H1 (cell line): ENCODE data around the gene STRIT1. TPM values are rescaled to one million over a fixed set of nuclear protein-coding genes. Genes with fewer than 3 reads are reported as not detected.
A peak's percentile ranks its signal among the peaks of the same experiment; 100 is the strongest.

ENCODE experiments used
- CTCF ChIA-PET: fragments of 300-600 bp; sonication (Branson Sonifier 250); formaldehyde crosslinking; loops from one replicate; lab custom pipeline; 2021; ENCODE audit not compliant: partially characterized antibody; lab: Charles Lee
- POLR2A ChIA-PET: fragments of 300-600 bp; sonication (Branson Sonifier 250); formaldehyde crosslinking; loops from one replicate; lab custom pipeline; 2021; ENCODE audit warnings: inconsistent platforms; ENCODE audit not compliant: partially characterized antibody; lab: Charles Lee
- DNase-seq, 2 experiments: peaks; one replicate each; pipeline versions ENCODE4 v3.0.0 to v3.0.0-alpha.2; 2010 to 2022; ENCODE audit warnings: low spot score in 2 of 2, low read depth in 1 of 2, mixed read lengths in 1 of 2
- FAIRE-seq: peaks from 2 replicates; lab custom pipeline; 2011; peaks lifted over from hg19 to GRCh38; lab: Jason Lieb, UNC
- H2AFZ ChIP-seq: 2 replicates; pipeline ENCODE4 v1.8.1; 2012; ENCODE audit warnings: low read length, inconsistent platforms
- H2AK5ac ChIP-seq: 2 replicates; pipeline ENCODE4 v1.6.1; 2013; ENCODE audit warnings: low read depth, low read length
- H2BK120ac ChIP-seq: replicated peaks from 2 replicates; pipeline ENCODE3; 2013; ENCODE audit warnings: low read depth, low read length, inconsistent platforms
- H2BK12ac ChIP-seq: 2 replicates; pipeline ENCODE4 v1.6.1; 2013; ENCODE audit warnings: low read depth, low read length
- H2BK15ac ChIP-seq: 2 replicates; pipeline ENCODE4 v1.6.1; 2013; ENCODE audit warnings: low read length
- H2BK20ac ChIP-seq: 2 replicates; pipeline ENCODE4 v1.6.1; 2013; ENCODE audit warnings: low read length
- H2BK5ac ChIP-seq: 2 replicates; pipeline ENCODE4 v1.6.1; 2013; ENCODE audit warnings: low read depth, low read length
- H3K14ac ChIP-seq: 2 replicates; pipeline ENCODE4 v1.6.1; 2013; ENCODE audit warnings: inconsistent platforms; ENCODE audit not compliant: insufficient read length
- H3K18ac ChIP-seq: 2 replicates; pipeline ENCODE4 v1.6.1; 2013; ENCODE audit warnings: low read length; ENCODE audit errors: extremely low read depth
- H3K23ac ChIP-seq: 2 replicates; pipeline ENCODE4 v1.6.1; 2013; ENCODE audit warnings: inconsistent platforms; ENCODE audit not compliant: insufficient read length
- H3K23me2 ChIP-seq: 2 replicates; pipeline ENCODE4 v1.6.1; 2013; ENCODE audit warnings: low read depth, low read length
- H3K27ac ChIP-seq: 2 replicates; pipeline ENCODE4 v1.6.1; 2011; ENCODE audit warnings: low read depth, low read length, inconsistent platforms
- H3K27me3 ChIP-seq, 4 experiments: replicated peaks in 1 of 4; 1 replicate in 1 of 4; 2 replicates in 3 of 4; pipeline versions ENCODE4 v1.6.1 to v1.8.1; 2011 to 2013; ENCODE audit warnings: low read length in 3 of 4, mild to moderate bottlenecking in 3 of 4, inconsistent platforms in 2 of 4, mixed read lengths in 2 of 4, moderate library complexity in 1 of 4; ENCODE audit not compliant: control insufficient read depth in 3 of 4, insufficient read depth in 3 of 4; ENCODE audit errors: extremely low read depth in 1 of 4
- H3K36me3 ChIP-seq, 4 experiments: 2 replicates each; pipeline versions ENCODE4 v1.6.1 to v1.8.1; 2011 to 2013; ENCODE audit warnings: mild to moderate bottlenecking in 4 of 4, low read length in 3 of 4, moderate library complexity in 2 of 4, control low read depth in 1 of 4, inconsistent platforms in 1 of 4; ENCODE audit not compliant: insufficient read depth in 4 of 4, control insufficient read depth in 2 of 4
- H3K4ac ChIP-seq: replicated peaks from 2 replicates; pipeline ENCODE3; 2013; ENCODE audit warnings: low read length, low read depth, mixed read lengths, inconsistent platforms; ENCODE audit not compliant: insufficient read length
- H3K4me1 ChIP-seq, 4 experiments: replicated peaks in 1 of 4; 1 replicate in 1 of 4; 2 replicates in 3 of 4; pipeline versions ENCODE4 v1.6.1 to v1.8.1; 2011 to 2013; ENCODE audit warnings: low read length in 3 of 4, inconsistent platforms in 2 of 4, mixed read lengths in 1 of 4; ENCODE audit not compliant: insufficient read depth in 4 of 4, control insufficient read depth in 3 of 4
- H3K4me2 ChIP-seq, 2 experiments: 2 replicates each; pipeline versions ENCODE4 v1.6.1 to v1.8.1; 2011 to 2013; ENCODE audit warnings: low read depth in 2 of 2, low read length in 2 of 2, control low read depth in 1 of 2, inconsistent platforms in 1 of 2, mild to moderate bottlenecking in 1 of 2; ENCODE audit not compliant: insufficient read depth in 1 of 2
- H3K4me3 ChIP-seq, 4 experiments: fragments of 200-600, 300-600 bp in 1 of 4; sonication (generic), shearing (Covaris generic), sonication (Bioruptor Twin) in 1 of 4; 2 replicates each; pipeline versions ENCODE4 v1.5.1 to v1.8.1; 2011 to 2016; ENCODE audit warnings: low read length in 4 of 4, low read depth in 3 of 4, control low read depth in 2 of 4, inconsistent platforms in 2 of 4, mild to moderate bottlenecking in 2 of 4, mixed read lengths in 1 of 4, moderate library complexity in 1 of 4; ENCODE audit not compliant: insufficient read depth in 2 of 4; ENCODE audit errors: extremely low read depth in 1 of 4
- H3K56ac ChIP-seq: replicated peaks from 2 replicates; pipeline ENCODE3; 2013; ENCODE audit warnings: low read depth, mild to moderate bottlenecking, mixed read lengths, low read length, inconsistent platforms; ENCODE audit not compliant: insufficient read length
- H3K79me1 ChIP-seq: 2 replicates; pipeline ENCODE4 v1.6.1; 2013; ENCODE audit warnings: low read depth, low read length, control low read depth
- H3K79me2 ChIP-seq, 2 experiments: 2 replicates each; pipeline versions ENCODE4 v1.6.1 to v1.8.1; 2012 to 2013; ENCODE audit warnings: low read length in 2 of 2, mild to moderate bottlenecking in 2 of 2, inconsistent platforms in 1 of 2; ENCODE audit not compliant: insufficient read depth in 2 of 2, control insufficient read depth in 1 of 2
- H3K9ac ChIP-seq, 4 experiments: replicated peaks in 1 of 4; 1 replicate in 1 of 4; 2 replicates in 3 of 4; pipeline versions ENCODE4 v1.6.1 to v1.8.1; 2011 to 2013; ENCODE audit warnings: low read depth in 3 of 4, low read length in 3 of 4, control low read depth in 2 of 4, mild to moderate bottlenecking in 2 of 4, moderate library complexity in 2 of 4, inconsistent platforms in 1 of 4; ENCODE audit errors: extremely low read depth in 1 of 4
- H3K9me3 ChIP-seq, 2 experiments: 2 replicates each; pipeline versions ENCODE4 v1.6.1 to v1.8.1; 2012 to 2013; ENCODE audit warnings: mild to moderate bottlenecking in 2 of 2, moderate library complexity in 2 of 2, control low read depth in 1 of 2, inconsistent platforms in 1 of 2, low read depth in 1 of 2, low read length in 1 of 2, mixed read lengths in 1 of 2; ENCODE audit not compliant: insufficient read depth in 2 of 2
- H4K20me1 ChIP-seq, 2 experiments: replicated peaks in 1 of 2; 2 replicates each; pipeline versions ENCODE3 to v1.8.1; 2011 to 2013; ENCODE audit warnings: inconsistent platforms in 2 of 2, low read length in 2 of 2, mild to moderate bottlenecking in 1 of 2; ENCODE audit not compliant: insufficient read depth in 2 of 2, control insufficient read depth in 1 of 2
- H4K5ac ChIP-seq: 2 replicates; pipeline ENCODE4 v1.6.1; 2013; ENCODE audit warnings: low read length, low read depth, mixed read lengths, inconsistent platforms; ENCODE audit not compliant: insufficient read length
- H4K8ac ChIP-seq: 2 replicates; pipeline ENCODE4 v1.8.0; 2013; ENCODE audit warnings: mild to moderate bottlenecking, moderate library complexity, low read length, inconsistent platforms; ENCODE audit not compliant: insufficient read depth; ENCODE audit errors: extremely low read depth
- H4K91ac ChIP-seq: replicated peaks from 2 replicates; pipeline ENCODE3; 2013; ENCODE audit warnings: low read length, mixed read lengths, inconsistent platforms; ENCODE audit not compliant: insufficient read length
- CEBPB ChIP-seq: IDR thresholded peaks from 2 replicates; pipeline ENCODE4 v1.6.1; 2012; ENCODE audit warnings: low read depth, low read length
- EP300 ChIP-seq, 2 experiments: IDR thresholded peaks; 1 replicate in 1 of 2; 2 replicates in 1 of 2; pipeline ENCODE4 v1.6.1; 2011 to 2012; ENCODE audit warnings: low read depth in 2 of 2, low read length in 2 of 2, mild to moderate bottlenecking in 2 of 2, borderline replicate concordance in 1 of 2, inconsistent platforms in 1 of 2, moderate library complexity in 1 of 2
- KDM5A ChIP-seq: fragments of 200-600 bp; IDR thresholded peaks from 2 replicates; pipeline ENCODE4 v1.7.1; 2012; ENCODE audit warnings: mild to moderate bottlenecking, low read length, inconsistent platforms, mixed read lengths
- NRF1 ChIP-seq: IDR thresholded peaks from 2 replicates; pipeline ENCODE4 v1.6.1; 2011; ENCODE audit warnings: mild to moderate bottlenecking, low read depth, low read length, improper control_type of control experiment
- POU5F1 ChIP-seq: IDR thresholded peaks from 2 replicates; pipeline ENCODE4 v1.6.1; 2011; ENCODE audit warnings: low read depth, mild to moderate bottlenecking, low read length, moderate library complexity
- RAD21 ChIP-seq, 2 experiments: IDR thresholded peaks in 1 of 2; conservative IDR thresholded peaks in 1 of 2; 2 replicates each; pipeline ENCODE4 v1.6.1; 2011; ENCODE audit warnings: low read depth in 2 of 2, low read length in 2 of 2, improper control_type of control experiment in 1 of 2, inconsistent platforms in 1 of 2, mild to moderate bottlenecking in 1 of 2, moderate library complexity in 1 of 2
- RFX5 ChIP-seq: IDR thresholded peaks from 2 replicates; pipeline ENCODE4 v1.6.1; 2011; ENCODE audit warnings: low read depth, low read length, improper control_type of control experiment, borderline replicate concordance
- SAP30 ChIP-seq: fragments of 300-600 bp; sonication (generic); IDR thresholded peaks from 2 replicates; pipeline ENCODE4 v1.7.1; 2012; ENCODE audit warnings: low read length, moderate library complexity, mild to moderate bottlenecking, inconsistent platforms; ENCODE audit not compliant: insufficient read depth, insufficient replicate concordance
- TEAD4 ChIP-seq: IDR thresholded peaks from 2 replicates; pipeline ENCODE4 v1.6.1; 2012; ENCODE audit warnings: low read depth, low read length, inconsistent platforms, mixed read lengths
- USF2 ChIP-seq: IDR thresholded peaks from 2 replicates; pipeline ENCODE4 v1.6.1; 2011; ENCODE audit warnings: low read length, improper control_type of control experiment
- WGBS, 2 experiments: shearing (Covaris generic) in 1 of 2; methylation state at CpG; one replicate each; pipeline versions ENCODE4 v1.1.6 to v1.1.7; 2013 to 2015; ENCODE audit warnings: low lambda C conversion rate in 2 of 2, mixed read lengths in 2 of 2, inconsistent platforms in 1 of 2, low coverage in 1 of 2, missing lambda C conversion rate in 1 of 2; ENCODE audit not compliant: insufficient replicate concordance in 2 of 2, insufficient coverage in 1 of 2, insufficient read length in 1 of 2; ENCODE audit errors: extremely low coverage in 1 of 2, missing lambda C conversion rate in 1 of 2; 5-methylcytosine and 5-hydroxymethylcytosine counted together
- polyA plus RNA-seq, 7 experiments: library from polyadenylated mRNA; depleted of rRNA in 3 of 7; stranded (reverse) in 5 of 7; unstranded in 2 of 7; fragments of >200 nt in 5 of 7; fragments of 200-250 nt in 2 of 7; gene quantifications; 1 replicate in 5 of 7; 2 replicates in 1 of 7; 4 replicates in 1 of 7; pipeline versions ENCODE4 v1.2.1 to v1.2.3, GENCODE V29; 2011 to 2013; ENCODE audit warnings: missing spikeins in 2 of 7, mixed read lengths in 2 of 7
- total RNA-seq: library from RNA; stranded (reverse); fragmentation: NEBNext Ultra II Directional; extraction: Animal tissue kit (Norgen Biotek cat#: 25700); gene quantifications from 2 replicates; pipeline ENCODE4 v1.2.1, GENCODE V29; 2021

STRIT1 gene
- total and polyA plus RNA-seq, 2 of the 8 experiments (the other 6 are each of a cell fraction or from before 2014, with no cell fraction given) = 0.15 to 0.47 TPM

DNA sequence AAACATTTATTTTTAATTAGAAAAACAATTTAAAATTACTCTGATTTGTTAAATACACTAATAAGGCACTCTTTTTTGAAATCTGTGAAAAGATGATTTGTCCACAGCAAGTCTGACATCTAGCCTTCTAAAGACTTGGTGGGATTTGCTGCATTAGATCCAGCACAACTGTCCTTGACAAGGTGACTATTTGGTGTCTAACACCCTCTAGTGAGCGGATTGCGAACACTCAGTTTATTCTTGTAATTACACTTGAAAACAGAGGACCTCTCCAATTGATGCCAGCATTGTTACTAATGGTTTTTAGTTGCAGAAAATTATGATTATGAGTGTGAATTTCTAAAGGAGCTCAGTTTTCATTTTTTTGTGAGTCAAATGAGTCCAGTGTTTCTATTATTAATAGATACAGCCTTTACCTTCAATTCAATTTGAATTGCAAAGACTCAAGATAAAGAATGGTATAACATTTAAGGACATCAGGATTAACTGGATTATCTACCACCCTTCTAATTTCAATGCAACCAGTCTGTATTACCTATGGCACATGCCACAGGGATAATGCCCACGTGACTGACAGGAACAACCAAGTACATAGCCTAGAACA, 29.7 kb upstream of the STRIT1 start:
- Histone ChIP-seq H3K23ac (no peak overlapping the region), H3K27me3 (no peaks in the 10 kb centered on the region), H4K5ac (no peak overlapping the region), H3K4me1 (no peaks in the 10 kb centered on the region), H3K4me2 (no peak overlapping the region), H4K20me1 (no peaks in the 10 kb centered on the region), H3K9me3 (no peaks in the 10 kb centered on the region), H2BK12ac (no peak overlapping the region), H2AFZ (no peak overlapping the region), H3K27ac (no peak overlapping the region), H2BK15ac (no peak overlapping the region; the same call in 1 of the 2 replicates), H2BK20ac (no peak overlapping the region), H4K91ac (peak overlapping the region; percentile 47), H3K4me3 (no peak overlapping the region), H3K4ac (peak overlapping the region; percentile 91), H2AK5ac (no peak overlapping the region), H3K23me2 (peaks cover 2% of the 10 kb centered on the region; the same call in 1 of the 2 replicates), H3K36me3 (no peaks in the 10 kb centered on the region), H2BK120ac (no peak overlapping the region), H3K79me1 (no peaks in the 10 kb centered on the region), H3K79me2 (no peaks in the 10 kb centered on the region), H3K56ac (no peak overlapping the region), H2BK5ac (no peak overlapping the region), H3K18ac (no peak overlapping the region), H3K9ac (no peak overlapping the region), H4K8ac (no peak overlapping the region), H3K14ac (no peak overlapping the region)
- ChIA-PET CTCF (interaction anchor here (0.6 to 6.2 kb wide), 49 partner anchors 8 to 707 kb away, joined by 3 to 37 read pairs (median 4); partner anchors contain the start of gene STRIT1), POLR2A (no interaction called here)
- WGBS, 2 experiments = 15% methylated on average over 3 of the region's 3 CpGs; no CpG with 5 or more reads in 1 of the 2 experiments
- FAIRE-seq = peak; percentile 95
- DNase-seq = peak in 1 of 2 experiments; percentile 10
- no peak for TF ChIP-seq USF2
- no peak for TF ChIP-seq EP300 (IDR thresholded peaks at IDR 0.05; ENCODE audit: borderline replicate concordance in 1 of 2, low read depth in 2 of 2, low read length in 2 of 2)
- TF ChIP-seq POU5F1 = no peak
- TF ChIP-seq KDM5A = no peak
- TF ChIP-seq TEAD4 = 0 out of 2 replicates have a peak, but pooled peaks have one; percentile 51
- no peak for TF ChIP-seq CEBPB
- no peak for TF ChIP-seq SAP30
- peak; percentile 98 for TF ChIP-seq RAD21 (IDR thresholded peaks at IDR 0.05 in 1 of 2, conservative IDR thresholded peaks at IDR 0.05 in 1 of 2; ENCODE audit: low read depth in 2 of 2, low read length in 2 of 2)
- TF ChIP-seq NRF1 = no peak
- no peak for TF ChIP-seq RFX5
